PC-3 (cell line): ENCODE data around the gene DDX53.

Experiments
- EZH2 ChIP-seq: fragments of 300-600 bp; sonication (generic); IDR thresholded peaks from one replicate; pipeline ENCODE4 v1.6.1; 2017; ENCODE audit warnings: antibody characterized with exemption, mild to moderate bottlenecking, low read length; ENCODE audit not compliant: unreplicated experiment
- EZH2phosphoT487 ChIP-seq: fragments of 300-600 bp; sonication (generic); IDR thresholded peaks from 2 replicates; pipeline ENCODE4 v1.6.1; 2018; ENCODE audit warnings: mild to moderate bottlenecking, antibody characterized with exemption, low read length, borderline replicate concordance
- TF ChIP-seq, protein P1 (sequence below): fragments of 300-600 bp; sonication (generic); conservative IDR thresholded peaks from 2 replicates; pipeline ENCODE4 v1.5.1; 2017; ENCODE audit warnings: antibody characterized with exemption, low read depth, mild to moderate bottlenecking, low read length

DNA sequence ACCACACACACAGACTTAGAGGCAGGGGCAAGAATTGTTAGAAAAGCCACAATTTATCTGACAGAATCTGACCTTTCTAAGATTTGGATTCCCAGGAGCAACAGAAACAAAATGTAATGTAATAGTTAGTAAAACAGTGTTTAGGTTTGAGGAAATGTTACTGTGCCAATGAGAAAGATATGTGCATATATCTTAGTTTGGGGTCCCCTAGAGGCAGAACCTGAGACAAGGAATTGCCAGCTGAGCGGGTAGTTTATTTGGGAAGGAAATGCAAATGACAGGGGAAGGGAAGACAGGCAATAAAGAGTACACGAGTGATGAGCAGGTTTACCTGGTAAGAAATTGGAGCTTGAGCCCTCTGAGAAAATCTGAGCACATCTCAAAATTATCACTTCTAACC, 31.3 kb upstream of the DDX53 start:
- TF ChIP-seq, protein P1, sequence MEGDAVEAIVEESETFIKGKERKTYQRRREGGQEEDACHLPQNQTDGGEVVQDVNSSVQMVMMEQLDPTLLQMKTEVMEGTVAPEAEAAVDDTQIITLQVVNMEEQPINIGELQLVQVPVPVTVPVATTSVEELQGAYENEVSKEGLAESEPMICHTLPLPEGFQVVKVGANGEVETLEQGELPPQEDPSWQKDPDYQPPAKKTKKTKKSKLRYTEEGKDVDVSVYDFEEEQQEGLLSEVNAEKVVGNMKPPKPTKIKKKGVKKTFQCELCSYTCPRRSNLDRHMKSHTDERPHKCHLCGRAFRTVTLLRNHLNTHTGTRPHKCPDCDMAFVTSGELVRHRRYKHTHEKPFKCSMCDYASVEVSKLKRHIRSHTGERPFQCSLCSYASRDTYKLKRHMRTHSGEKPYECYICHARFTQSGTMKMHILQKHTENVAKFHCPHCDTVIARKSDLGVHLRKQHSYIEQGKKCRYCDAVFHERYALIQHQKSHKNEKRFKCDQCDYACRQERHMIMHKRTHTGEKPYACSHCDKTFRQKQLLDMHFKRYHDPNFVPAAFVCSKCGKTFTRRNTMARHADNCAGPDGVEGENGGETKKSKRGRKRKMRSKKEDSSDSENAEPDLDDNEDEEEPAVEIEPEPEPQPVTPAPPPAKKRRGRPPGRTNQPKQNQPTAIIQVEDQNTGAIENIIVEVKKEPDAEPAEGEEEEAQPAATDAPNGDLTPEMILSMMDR = no peak
- TF ChIP-seq EZH2phosphoT487 = no peak
- TF ChIP-seq EZH2 = no peak
